ENCODE results near the gene NHEJ1.
A peak's percentile ranks its signal among the peaks of the same experiment; 100 is the strongest.

Gene NHEJ1

DNA sequence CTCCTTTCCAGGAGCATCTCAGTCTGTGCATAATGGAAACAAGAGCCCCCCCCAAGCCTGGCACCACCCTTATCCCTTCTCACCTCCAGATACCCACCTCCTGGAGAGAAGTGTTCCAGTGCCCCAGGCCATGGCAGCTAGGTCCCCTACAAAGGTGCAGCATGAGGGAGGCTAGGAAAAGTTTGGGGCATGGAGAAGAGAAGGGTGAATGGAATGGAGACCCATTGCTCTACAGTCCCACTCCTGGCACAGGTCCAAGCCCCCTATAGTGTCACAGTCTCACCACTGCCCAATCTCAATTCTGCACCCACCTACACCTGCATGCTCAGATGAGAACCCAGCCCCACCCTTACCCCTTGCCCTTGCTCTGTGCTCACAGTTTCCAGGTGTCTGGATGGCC lies 8.3 kb upstream of the NHEJ1 start:
- DNase-seq = no peak

DNA sequence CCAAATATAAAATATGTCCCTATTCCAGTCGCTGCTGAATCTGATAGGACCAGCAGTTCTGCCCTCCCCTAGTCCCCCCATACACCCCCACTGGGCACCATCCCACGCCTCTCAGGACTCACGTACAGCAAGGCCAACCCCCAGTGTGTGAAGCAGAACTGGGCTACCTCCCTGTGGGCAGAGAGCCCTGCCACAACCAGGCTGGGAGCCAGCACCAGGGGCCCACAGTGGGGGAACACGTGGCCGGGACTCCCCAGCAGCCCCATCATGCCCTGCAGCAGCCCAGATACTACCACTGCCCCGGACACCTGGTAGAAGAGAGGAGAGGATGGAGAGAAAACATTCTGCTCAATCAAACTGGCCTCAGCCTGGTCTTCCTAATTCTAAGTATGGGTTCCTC lies 7.9 kb upstream of the NHEJ1 start:
- DNase-seq = peak in 6 of 51 donors; percentile 4 to 25 (median 12)

DNA sequence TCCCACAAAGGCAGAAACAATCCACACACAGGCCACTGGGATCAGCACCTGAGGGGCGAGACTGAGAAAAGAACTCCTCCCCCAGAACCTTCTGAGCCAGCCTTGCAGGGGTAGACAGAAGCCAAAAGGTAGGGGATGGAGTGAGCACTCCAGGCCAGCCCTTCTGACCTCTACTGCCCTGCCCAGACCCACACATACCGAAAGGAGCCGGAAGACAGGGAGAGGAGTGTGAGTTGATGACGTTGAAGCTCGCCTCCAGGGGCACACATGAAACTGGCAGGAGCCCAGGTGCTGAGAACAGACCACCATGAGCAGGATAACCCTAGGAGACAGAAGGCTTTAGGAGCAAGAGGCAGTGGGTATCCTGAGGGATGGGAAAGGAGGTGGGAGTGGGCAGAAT lies 7.4 kb upstream of the NHEJ1 start:
- no peak for DNase-seq

DNA sequence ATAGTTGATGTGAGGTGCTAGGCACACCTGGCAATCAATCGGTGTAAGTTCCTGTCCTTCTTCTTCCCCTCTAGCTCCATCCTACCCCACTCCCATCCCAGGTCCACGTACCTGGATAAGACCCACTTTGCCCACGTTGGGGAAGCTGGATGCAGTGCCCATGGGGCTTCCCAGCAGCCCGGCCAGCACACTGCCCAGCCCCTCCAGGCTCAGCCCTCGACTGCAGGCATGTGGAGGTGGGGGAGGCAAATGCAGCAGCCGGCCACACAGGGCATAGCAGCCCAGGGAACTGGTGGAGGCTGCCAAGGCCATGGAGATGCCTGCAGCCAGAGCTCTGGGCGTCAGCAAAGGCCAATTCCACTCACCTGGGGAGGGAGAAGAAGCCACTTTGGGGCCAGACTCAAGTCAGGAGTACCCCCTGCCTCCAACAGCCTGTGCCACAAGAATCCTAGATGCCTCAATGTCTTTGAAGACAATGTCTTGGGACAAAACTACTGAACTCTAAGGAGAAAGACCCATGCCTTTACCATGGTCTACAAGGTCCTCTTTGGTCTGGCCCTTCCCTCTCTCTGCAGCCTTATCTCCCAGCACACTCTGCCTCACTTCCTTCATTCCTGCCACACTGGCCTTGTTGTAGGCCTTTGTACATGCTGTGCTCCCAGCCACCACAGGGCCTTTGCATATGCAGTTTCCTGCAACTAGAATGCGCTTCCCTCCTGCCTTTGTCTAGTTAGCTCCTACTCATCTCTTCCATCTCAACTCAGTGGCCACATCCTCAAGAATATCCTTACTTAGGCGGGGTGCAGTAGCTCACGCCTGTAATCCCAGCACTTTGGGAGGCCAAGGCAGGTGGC lies 4.7 kb upstream of the NHEJ1 start:
- DNase-seq = no peak

DNA sequence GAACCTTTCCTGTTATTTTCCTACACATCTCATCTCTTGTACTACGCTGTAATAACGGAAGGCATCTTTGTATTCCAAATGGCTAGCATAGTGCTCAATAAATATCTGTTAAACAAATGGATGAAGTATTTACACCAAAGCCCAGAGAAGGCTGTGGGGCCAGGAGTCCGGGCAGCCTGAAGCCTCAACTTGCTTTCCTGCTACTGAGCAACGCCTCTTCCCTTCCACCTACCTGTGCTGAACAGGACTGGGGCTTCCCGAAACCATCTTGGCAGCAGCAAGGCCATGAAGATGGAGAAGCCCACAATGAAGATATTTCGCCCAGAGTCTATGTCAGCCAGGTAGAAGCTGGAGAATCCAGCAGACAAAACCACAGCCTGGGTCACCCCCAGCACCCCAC lies 2.5 kb upstream of the NHEJ1 start:
- DNase-seq = no peak

DNA sequence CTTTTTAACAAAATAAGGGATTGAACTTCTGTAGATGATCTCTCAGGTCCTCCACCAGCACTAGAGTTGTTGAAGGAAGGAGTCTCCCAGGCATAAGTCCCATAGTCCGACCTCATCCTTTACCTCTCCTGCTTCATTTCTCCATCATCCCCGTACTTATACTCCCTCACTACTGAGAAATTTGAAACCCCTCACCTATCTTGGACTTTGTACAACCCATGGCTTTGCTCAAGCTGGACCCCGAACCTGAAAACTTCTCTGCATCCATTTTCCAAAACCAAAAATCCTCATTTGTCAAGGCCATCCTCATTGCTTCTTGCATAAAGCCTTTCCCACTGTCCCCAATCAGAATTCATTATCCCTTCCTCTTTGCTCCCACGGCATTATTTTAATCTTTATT lies 482 bp upstream of the NHEJ1 start:
- DNase-seq = no peak

DNA sequence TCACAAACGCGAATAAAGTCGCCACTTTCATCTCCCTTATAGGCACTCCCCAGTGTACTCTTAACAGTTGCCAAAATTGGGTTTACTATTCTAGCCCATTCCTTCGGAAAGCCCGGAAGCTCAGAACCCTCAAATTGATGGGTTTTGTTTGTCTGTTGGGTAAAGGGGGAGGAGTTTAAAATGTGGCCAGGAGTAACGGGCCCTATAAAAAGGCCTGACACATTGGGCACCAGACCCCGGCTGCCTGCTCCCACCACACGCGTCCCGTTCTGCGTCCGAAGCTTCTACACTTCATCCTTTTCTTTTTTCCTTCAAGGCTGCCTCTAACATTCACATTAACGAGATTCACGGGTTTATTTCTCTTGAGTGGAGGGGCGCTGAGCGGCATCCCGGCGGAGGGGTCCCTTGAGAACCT lies 837 bp downstream of the NHEJ1 start:
- no peak for DNase-seq

DNA sequence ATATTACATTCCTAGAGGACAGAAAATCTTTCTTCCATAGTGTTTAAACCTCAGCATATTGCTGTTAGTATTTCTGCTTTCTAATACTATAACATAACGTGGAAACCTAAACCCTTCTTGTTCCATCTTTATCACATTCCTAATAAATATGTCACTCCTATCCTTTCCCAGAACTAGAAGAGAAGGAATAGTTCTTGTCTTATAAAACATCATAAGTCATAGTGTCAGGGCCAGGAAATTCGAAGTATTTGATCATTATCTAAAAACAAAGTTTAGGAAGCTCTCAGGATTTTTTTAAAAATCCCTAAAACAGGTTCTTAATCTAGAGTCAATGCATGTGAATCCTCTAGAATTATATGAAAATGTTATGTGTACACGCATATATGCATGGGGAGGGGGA lies 2.0 kb downstream of the NHEJ1 start:
- no peak for DNase-seq

DNA sequence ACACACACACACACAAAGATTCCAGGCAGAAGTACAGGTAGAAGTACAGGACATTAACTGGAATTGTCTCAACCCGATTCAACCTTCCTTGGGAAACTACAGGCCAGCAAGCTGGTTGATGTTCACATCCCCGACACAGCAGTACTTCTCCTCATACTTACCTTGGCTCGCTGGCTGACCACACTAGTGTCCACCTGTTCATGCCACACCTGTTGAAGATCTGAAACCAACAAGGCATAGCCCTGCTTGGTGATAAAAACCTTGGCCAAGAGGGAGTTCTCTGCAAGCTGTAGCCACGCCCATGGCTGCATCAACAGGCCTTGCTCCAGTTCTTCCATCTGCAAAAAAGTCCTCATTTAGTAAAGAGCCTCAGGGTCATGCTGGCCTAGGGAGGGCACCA lies 2.6 kb downstream of the NHEJ1 start:
- no peak for DNase-seq

DNA sequence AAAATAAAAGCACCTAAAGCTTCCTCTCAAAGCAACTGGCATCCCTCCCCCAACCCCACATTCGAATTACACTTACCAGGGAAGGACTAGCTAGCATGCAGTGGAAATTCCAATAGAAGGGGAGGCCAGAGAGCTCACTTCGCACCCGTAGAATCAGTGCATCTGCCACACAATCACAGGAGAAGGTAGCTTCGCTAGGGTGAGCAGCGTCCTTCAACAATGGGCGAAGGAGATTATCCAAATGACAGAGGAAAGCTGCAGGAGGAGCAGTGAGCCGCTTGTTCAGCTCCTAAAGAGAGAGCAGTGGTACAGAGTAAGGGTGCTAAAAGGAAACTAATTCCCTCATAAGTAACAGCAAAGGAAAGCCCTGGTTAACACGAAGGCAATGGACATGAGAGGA lies 3.2 kb downstream of the NHEJ1 start:
- no peak for DNase-seq

DNA sequence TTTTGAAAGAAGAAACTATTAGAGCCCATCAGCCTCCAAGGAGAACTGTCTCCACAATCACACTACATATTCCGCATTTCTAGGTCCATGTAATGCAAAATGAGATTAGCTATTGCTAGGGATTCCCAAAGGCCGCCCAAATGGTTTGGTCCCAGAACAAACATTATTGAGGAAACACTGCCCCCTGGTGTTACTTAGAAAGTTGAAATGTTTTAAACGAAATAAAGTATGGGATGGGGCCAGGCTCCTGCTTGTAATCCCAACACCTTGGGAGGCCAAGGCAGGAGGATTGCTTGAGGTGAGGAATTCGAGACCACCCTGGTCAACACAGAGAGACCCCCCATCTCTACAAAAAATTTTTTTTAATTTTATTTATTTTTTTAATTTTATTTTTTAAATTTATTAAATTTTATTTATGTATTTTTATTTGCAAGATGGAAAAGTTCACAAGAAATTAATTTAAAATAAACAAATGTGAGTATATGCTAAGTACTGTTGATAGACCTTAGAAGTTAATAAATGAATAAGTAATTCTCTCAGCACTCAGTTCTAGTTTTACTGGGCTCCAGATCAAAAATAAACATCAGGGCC lies 5.5 kb downstream of the NHEJ1 start:
- peak in 6 of 51 donors; percentile 2 to 35 (median 22) for DNase-seq

DNA sequence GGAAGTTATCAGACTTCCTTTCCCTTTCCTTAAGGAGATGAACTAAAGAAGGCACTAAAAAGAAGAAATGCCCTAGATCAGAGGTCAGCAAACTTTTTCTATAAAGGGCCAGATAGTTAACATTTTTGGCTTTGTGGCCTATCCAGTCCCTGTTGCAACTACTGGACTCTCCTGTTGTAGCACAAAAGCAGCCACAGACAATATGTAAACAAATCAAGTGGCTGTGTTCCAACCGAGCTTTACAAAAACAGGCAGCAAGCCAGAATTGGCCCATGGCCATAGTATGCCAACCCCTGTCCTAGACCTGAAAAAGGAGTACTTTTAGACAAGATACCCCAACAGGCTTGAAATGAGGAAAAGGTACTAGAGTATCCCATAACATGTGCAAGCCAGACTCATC lies 10.9 kb downstream of the NHEJ1 start:
- DNase-seq = no peak

DNA sequence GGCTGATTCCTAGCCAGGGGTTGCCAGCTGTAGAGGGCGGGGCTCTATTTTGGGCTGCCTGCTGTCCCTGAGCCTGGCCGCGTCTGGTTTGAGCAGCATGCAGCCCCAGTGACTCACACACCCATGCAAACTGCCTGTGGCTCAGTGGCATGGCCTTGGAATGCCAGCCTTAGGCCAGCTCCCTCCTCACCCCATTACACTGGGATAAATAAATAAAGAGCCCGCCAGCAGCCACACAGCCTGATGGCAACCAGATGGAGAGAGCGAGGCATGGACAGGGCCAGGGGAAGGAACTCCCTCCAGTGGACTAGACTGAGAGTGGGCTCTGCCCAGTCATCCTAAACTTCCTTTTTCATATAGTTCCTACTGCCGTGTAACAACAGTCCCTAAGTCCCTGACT lies 18.3 kb downstream of the NHEJ1 start:
- DNase-seq = no peak

DNA sequence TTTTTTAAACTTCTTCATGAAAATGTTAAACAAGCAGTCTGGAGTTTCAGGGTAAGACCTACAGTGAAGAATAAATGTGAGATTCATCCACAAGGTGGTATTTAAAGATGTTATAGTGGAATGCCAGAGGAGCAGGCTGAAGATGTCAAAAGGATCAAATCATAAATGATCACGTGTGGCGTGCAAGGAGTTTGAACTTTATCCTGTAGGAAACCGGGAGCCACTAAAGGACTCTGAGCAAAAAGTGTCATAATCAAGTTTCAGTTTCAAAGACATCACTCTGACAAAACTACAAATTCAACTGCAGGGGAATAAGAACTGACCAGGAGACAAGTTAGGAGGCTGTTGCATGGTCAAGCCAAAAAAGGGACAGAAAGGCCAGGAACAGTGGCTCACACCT lies 19.9 kb downstream of the NHEJ1 start:
- no peak for DNase-seq

DNA sequence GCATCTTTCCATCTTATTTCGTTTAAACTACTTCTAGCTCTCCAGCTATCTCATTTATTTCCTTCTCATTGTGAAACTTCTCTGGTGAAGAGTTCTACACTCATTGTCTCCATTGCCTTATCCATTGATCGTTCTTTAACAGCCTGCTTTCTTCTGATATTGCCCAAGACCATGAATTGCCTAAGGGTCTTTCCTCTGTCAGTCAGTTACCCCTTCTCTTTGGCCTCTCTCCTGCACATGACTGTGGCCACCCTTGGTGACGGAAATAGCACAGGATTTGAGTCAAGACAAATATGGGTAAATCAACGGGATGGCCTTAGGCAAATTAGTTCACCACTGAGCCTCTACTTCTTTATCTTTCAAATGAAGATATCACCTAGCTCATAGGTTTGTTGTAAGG lies 26.6 kb downstream of the NHEJ1 start:
- no peak for DNase-seq

DNA sequence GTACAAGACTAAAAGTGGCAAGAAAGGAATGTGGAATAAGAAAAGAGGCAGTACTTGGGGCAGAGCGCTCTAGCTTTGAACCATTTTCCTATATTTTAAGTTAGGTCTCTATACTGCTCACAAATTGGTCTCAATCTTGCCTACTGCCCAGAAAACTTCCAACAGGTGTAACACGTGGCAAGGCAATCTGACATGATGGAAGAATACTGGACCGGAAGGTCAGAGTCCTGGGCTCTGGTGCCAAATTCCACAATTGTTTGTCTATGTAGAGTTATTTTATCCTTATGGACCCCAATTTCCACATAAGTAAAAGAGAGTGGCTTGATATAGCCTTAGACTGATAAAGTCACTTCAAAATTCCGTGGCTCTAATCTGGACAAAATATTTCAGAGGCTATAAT lies 28.9 kb downstream of the NHEJ1 start:
- DNase-seq = no peak

DNA sequence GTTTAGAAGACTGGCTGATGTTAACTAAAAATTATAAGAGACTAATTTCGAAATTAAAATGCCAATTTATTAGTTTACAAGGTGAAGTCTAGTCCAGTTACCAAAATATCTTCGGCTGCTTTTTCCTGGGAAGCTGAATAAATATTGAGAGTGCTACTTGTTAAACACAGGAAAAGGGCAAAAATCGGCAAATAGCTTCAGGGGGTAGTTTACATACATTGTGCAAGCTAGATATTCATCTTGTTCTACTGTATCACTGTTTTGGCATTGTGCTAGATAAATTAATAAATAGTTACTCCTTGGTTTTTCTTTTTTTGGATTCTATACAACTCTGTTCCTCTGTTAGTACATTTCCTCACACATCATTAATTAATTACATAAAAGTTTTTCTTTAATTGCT lies 29.3 kb downstream of the NHEJ1 start:
- DNase-seq = no peak

DNA sequence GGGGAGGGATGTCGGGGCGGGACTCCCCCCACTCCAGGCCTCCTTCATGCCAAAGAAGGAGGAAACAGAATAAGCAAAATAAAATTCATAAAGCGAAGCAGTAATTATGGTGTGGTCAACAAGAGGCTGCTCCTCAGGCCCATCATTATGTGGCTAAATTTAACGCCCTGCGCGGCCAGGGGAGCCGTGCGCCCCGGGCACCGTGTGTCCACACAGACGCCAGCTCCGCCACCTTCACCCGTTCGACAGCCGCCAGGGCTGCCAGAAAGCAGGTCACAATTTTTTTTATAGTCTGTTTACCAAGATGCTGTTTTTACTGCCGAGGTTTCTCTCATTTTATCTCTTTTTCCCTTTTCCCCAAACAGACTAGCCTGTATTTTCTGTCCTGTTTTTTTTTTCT lies 31.0 kb downstream of the NHEJ1 start:
- no peak for DNase-seq

DNA sequence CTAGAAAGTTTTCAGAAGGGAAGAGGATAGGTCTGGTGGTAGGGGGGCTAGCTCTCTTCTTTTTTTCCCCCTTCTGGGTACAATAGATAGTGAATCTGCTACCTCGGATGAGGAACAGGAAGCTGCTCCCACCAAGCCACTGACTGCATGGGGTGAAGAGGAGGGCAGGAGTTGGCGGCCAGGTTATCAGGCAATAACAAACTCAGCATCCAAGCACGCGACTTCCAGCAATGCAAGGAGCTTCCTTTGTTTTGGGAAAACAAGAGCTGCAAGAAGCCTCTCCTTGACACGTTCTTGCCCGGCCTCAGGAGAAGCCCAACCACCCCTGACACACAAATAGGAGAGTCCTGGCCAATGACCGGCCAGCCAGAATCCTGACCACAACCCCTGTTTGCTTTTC lies 32.2 kb downstream of the NHEJ1 start:
- DNase-seq = no peak

DNA sequence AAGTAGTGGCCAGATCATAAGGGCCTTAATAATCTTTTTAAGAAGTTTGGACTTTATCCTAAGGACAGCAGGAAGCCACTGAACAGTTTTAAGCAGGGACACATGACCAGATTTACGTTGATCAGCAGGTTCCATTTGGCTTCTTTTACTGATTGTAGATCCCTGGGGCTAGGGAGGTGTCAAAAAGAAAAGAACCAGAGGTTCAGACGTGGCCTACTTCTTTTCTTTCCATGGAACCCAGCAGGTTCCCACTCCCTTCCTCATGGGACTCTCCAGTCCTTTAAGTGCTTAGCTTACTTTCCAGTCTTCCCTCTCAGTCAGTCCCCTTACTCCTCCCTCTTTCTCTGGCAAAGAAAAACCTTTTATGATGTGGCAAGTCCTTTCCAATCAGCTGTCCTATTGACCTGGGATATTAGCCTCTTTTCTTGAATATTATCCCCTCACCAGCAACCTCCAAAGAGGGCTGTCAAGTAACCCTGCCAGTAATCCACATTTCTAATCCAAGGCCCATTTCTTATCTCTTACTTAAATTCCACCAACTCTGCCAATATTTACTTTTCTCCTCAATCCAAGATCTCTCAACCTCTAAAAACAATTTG lies 33.5 kb downstream of the NHEJ1 start:
- no peak for DNase-seq

DNA sequence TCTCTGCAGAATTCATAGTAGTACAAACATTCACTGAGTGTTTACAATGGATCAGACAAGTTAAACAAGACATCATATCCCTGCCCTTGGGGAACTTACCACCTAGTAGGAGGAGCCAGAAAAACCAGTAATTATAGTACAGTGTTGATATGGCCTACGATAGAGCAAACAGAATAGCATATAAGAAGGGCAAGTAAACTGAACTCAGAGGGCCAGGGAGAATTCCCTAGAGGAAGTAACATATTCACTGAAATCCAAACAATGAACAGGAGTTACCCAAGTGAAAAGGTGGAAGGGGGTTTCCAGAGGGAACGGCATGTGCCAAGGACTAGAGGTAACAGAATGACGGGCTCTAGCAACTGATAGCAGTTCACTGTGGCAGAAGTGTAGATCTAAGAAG lies 34.1 kb downstream of the NHEJ1 start:
- no peak for DNase-seq

DNA sequence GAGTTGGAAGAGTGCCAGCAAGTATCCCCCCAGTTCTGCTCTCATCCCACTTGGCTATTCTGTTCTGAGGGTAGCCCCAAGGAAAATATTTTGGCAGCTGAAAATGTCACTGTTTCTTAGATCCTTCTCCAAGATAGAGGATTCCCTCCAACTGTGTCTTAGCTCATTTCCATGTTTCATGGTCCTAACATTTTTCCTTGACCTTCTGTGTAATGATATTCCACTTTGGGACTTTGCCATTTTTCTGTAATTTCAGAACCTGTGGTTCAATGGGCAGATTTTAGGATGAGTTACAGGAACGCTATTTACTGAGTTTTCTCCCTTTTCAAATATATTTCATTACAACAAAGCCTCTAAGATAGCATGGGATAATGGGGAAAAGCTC lies 34.7 kb downstream of the NHEJ1 start:
- DNase-seq = no peak

DNA sequence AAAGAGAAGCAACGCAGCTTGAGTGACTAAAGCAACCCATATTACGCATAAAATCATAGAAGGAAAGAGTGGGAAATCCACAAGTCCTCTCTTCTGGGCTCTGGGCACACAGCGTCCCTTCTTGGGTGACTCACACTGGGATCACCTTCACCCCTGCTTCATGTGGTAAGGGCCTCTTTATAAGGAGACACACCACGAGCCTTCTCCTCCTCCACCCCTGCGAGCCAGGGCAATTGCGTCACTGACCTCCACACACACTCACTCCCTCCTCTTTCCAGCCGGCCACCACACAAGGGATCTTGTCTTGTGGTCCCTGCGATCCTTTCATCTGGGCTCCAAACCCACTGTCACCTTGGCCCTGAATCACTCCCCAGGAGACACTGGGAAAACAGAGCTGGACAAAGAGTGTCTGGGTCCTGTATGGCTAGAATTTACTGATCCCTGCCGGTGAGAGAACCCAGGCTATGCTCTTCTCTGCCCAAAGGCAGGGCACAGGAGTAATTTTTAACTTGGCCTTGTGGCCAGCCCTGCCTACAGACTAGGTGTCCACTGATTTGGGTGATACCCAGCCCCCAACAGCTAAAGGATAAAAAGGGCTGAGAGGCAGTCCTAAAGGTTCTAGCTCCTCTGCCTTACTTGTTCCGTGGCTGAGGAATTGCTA lies 35.3 kb downstream of the NHEJ1 start:
- peak in 1 of 51 donors; percentile 33 for DNase-seq

Measured in hypothalamus (tissue), 51 donors.